HG03095 (cell line): ENCODE data around the gene PTPRD.
"Not testable (repeated sequence)": the region's sequence is repeated elsewhere in the genome, so short reads cannot be mapped to it uniquely, and the experiment has no call there.

ENCODE experiments used
- ATAC-seq: cut with Tn5 transposase; IDR thresholded peaks from one replicate; pipeline ENCODE4 v1.9.1; 2021; ENCODE audit warnings: moderate library complexity; ENCODE audit not compliant: unreplicated experiment

PTPRD gene

GRCh38 chr9:9998491-9999287 is 614.1 kb downstream of the PTPRD start:
- peak; percentile 50 for ATAC-seq

DNA sequence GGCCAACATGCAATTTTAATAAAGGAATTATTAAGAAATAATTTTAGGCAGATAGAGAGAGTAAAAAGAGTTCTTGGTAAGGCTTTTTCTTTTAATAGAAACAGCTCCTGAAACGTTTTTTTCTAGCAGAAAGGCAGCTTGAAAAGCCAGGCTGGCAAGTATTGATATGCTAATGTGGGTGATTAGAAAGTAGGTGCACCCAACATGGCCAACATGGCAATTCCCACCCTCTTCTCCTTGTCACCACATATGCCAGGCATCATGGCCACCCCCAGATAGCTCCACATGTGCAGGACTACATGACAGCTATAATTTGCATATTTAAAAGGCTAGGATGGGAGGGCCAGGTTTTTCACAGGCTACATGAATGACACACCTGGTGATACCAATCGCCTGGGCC is 615.2 kb downstream of the PTPRD start:
- ATAC-seq, result no peak

- no peak for ATAC-seq
Measured at GRCh38 chr9:9996259-9996658, 616.5 kb downstream of the PTPRD start.

- no peak for ATAC-seq
Measured at GRCh38 chr9:9992936-9993335, 619.9 kb downstream of the PTPRD start.

DNA sequence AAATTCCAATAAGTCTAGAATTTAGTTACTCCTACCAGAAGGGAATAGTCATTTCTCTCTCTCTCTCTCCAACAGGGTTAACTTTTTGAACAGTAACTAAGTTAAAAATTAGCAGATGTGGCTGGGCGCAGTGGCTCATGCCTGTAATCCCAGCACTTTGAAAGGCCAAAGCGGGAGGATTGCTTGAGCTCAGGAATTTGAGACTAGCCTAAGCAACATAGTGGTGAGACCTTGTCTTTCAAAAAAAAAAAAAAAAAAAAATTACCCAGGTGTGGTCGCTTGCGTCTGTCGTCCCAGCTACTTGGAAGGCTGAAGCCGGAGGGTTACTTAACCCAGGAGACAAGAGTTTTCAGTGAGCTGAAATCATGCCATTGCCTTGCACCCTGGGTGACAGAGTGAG is 639.7 kb downstream of the PTPRD start:
- no peak for ATAC-seq

GRCh38 chr9:9970514-9970913 is 642.3 kb downstream of the PTPRD start:
- ATAC-seq, result no peak

DNA sequence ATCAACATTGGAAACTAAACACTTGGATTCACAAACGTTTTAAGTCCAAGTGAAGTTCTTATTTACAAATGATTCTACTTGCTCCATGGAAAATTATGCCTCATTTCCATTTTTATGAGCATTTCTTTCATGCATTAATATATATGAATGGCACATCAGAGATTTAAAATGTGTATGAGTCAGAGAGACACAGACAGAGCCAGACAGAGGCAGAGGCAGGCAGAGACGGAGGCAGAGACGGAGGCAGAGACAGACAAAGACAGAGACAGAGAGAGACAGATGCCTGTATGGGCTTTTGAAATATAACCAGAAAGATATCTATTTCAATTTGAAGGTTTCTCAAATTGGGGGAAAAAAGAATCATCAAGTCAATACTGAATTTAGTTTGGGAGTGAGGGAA is 649.0 kb downstream of the PTPRD start:
- ATAC-seq, result no peak

DNA sequence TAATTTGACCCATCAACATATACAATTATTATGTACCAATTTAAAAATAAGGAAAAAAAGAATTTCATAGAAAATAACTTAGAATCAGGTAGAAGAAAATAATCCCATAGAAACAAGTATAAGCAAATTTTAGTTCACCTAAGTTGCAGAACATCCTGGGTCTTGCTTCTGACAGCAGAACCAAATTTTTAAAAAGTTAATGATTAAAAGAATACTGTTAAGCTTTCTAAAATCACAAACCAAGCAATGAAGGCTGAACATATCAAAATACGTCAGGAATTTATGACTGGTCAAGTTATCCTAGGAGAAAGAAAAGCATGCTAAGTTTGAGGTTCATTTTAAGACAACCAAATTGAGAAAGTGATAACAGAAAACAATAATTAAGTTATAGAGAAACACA is 650.9 kb downstream of the PTPRD start:
- ATAC-seq, result no peak

GRCh38 chr9:9961487-9961886 is 651.3 kb downstream of the PTPRD start:
- no peak for ATAC-seq

GRCh38 chr9:9951556-9952160 is 661.1 kb downstream of the PTPRD start:
- no peak for ATAC-seq

- ATAC-seq, result no peak
Measured at GRCh38 chr9:9950813-9951212, 662.0 kb downstream of the PTPRD start.

DNA sequence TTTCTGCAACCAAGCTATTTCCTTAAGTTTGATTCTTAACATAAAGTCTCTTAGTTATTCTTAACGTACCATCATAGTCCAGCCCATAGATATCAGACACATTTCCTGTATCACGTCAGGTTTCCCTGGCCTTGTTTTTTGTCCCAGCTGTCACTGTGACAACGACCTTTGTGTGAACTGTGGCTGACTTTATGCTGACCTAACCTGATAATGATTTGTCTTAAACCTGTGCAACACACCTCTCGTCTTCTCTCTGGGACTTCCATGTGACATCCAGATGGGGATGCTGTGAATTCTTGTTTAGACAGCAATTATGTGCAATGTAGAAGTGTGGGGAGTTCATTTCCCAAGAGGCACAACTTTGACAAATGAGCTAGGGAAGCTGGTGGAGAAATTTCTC is 662.8 kb downstream of the PTPRD start:
- no peak for ATAC-seq

DNA sequence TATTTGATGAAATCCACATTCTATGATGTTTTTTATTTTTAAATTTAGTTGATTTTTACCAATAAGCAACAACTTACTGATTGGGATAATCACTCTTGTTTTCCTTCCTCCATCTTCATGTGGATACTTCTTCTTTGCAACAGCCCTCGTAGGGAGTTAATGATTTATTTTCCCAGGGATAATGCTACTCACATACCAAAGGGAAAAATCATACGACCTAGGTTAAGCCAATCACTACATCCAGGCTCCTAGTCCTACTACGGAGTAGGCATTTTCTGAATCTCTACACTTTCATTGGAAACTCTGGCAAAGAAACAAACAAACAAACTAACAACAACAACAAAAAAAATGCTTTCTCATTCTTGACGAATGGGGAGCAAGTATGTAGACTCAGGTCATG is 663.4 kb downstream of the PTPRD start:
- no peak for ATAC-seq

DNA sequence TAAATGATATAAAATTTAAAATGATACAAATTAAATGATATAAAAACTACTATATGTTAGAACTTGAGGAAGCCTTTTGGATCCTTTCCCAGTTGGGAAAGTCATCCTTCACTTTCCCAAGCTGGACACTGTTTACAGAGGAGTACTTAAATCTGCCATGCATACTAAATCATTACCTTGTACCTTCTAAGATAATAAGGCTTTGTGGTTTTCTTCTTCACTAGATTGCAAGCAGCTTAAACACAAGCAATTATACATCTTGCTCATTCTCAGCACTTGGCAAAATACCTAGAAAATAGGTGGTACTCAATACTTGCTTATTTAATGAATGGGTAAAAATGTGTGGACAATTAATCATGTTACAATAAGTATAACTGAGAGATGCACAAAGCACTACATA is 666.8 kb downstream of the PTPRD start:
- no peak for ATAC-seq

DNA sequence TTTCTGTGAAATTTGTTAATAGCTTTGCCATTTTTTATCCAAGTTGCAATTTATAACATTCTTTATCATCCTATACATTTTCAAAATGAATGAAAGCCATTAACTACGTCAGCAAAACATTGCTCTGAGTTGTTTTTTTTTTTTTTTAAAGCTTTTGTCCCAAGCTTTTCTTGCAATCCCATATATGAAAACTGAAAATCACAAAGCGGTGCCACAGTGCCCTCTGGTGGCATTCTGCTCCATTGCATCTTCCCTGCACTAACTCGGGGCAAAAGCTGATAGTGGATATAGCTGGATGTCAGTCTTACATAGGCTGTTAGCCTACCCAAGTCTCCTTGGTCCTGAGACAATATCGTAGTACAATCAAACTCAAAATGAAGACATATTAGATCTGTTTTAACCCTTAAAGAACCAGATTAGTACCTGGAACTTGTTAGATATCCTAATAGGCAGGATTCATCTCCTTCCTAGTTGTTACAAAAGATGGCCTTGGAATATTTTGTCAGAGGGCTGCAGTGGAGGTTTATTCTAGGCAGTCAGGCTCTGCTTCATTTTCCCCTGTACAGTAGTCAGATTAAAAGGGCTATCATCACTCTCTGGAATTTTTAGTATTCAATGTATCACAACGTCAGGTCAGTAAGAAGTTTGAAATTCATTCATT is 669.9 kb downstream of the PTPRD start:
- peak; percentile 87 for ATAC-seq

GRCh38 chr9:9938432-9938831 is 674.4 kb downstream of the PTPRD start:
- ATAC-seq, result no peak

DNA sequence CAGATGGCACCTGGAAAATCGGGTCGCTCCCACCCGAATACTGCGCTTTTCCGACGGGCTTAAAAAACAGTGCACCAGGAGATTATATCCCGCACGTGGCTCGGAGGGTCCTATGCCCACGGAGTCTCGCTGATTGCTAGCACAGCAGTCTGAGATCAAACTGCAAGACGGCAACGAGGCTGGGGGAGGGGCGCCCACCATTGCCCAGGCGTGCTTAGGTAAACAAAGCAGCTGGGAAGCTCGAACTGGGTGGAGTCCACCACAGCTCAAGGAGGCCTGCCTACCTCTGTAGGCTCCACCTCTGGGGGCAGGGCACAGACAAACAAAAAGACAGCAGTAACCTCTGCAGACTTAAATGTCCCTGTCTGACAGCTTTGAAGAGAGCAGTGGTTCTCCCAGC is 681.3 kb downstream of the PTPRD start:
- not testable (repeated sequence) for ATAC-seq

- no peak for ATAC-seq
Measured at GRCh38 chr9:9924376-9924775, 688.4 kb downstream of the PTPRD start.

DNA sequence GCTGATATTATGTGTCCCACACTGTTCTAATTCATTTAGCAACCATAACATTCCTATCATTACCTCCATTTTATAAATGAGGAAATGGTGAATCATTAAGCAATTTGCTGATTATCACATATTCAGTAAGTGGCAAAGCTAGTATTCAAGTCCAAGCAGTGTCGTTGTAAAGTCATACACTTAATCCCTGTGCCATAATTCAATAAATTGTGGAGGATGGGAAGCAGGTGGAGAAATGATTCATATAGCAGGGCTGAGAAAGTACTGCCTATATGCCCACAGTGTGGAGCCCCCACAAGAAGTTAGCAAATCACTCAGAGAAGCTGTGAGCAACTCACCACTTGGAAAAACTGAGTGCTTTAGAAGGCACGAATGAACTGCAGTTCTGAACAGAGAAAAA is 691.0 kb downstream of the PTPRD start:
- ATAC-seq, result no peak

GRCh38 chr9:9920425-9921060 is 692.3 kb downstream of the PTPRD start:
- no peak for ATAC-seq

- ATAC-seq, result no peak
Measured at GRCh38 chr9:9919174-9919775, 693.5 kb downstream of the PTPRD start.
